ENCODE measurements around the gene BMP7.

The BMP7 gene

DNA sequence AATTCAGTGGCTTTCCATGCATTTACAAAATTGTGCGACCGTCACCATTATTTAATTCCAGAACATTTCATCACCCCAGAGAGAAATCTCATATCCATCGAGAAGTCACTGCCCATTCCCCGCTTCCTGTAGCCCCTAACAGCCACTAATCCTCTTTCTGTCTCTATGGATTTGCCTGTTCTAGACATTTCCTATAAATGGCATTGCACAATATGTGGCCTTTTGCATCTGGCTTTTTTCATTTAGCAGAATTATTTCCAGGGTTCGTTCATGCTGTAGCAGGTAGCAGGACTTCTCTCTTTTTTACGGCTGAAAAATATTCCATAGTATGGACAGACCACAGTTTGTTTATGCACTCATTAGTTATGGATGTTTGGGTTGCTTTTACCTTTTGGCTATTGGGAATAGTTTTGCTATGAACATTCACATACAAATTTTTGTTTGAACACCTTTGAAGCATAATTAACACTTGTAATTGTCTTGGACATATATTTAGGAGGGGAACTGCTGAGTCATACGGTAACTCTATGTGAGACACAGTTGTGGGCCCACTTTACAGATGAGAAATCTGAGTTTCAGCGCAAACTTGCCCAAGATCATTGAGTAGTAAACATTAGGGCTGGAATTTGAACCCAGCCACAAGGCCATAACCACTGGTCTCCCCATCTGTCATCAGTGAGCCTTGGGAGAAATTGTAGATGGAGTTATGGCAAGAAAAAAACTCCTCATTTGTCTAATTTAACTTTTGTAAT lies 126.9 kb downstream of the BMP7 start:
- DNase-seq: no peak

DNA sequence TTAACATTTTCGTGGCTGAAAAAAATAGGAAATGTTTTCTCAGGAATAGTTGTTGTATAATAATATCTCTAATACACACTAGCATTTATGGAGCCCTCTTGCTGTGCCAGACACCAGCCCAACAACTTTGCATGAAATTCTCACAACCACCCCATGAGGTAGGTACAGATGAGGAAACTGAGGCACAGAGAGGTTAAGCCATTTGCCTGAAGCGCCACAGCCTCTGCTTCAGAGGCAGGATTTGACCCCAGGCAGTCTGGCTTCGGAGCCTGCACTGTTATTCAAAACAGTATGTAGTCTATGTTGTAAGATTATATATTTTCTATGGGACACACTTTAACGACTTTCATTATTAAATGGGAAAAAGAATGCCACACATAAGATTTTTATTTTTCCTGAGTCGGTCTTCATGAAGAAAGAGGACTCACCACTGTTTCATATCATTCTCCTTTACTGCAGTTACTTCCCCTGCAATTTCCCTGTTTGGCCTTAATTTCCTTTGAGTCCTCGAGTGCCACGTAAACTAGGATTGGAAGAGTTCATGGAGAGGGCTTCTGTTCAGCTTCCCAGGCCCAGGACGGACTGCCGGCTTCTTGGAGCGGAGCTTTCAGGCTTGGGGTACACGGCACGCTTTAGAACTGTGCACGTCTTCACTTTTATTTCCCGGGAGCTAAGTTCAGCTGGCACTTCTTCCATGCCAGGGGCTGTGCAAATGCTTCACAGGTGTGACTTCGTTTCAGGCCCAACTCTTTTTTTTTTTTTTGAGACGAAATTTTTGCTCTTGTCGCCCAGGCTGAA lies 128.0 kb downstream of the BMP7 start:
- no peak for DNase-seq

DNA sequence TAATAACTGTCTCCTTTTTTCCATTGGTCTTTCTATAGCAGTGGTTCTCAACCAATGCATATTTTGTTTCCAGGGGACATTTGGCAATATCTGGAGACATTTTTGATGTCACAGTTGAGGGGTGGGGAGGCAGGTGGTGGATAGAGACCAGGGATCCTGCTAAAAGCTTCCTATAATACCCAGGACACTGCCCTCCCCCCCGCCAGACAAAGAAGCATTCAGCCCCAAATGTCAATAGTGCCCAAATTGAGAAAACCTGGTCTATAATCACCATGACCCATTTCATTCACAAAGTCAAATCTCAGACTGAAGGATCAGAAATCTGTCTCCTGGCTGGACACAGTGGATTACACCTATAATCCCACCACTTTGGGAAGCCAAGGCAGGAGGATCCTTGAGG lies 128.8 kb downstream of the BMP7 start:
- no peak for DNase-seq

DNA sequence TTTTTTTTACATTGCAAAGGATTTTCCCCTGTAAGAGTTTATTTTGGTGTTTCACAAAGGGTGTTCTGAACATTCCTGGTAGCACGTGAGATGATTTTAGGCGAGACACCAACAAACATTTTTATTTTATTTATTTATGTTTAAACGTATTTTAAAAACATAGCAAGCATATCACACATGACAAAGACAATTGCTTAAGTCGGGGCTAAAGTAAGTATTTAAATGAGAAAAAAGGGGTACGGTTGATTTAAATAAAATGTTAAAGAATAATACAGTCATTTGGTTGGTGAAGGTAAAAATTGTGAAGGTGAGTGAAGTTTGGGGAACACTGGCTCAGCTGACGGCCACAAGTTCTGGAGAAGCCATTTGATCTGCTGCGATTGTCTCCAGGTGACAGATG lies 129.7 kb downstream of the BMP7 start:
- DNase-seq: no peak

DNA sequence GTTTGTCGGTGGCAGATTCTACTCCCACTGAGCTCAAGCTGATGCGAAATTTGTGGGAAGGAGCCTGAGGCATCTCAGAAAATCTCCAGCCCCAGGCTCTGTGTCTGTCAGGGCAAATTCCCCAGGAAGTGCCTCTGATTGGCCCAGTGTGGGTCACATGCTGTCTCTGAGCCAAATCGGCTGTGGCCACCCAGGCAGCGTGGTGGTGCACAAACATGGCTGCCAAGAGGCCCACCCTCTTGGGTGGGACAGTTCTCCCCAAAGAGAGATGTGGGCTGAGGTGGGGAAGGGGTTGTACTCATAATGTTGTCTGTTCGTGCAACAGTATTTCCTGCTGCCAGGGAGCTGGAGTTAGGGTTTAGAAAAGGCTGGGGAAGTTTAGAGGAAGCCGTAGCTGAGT lies 130.6 kb downstream of the BMP7 start:
- DNase-seq: no peak

DNA sequence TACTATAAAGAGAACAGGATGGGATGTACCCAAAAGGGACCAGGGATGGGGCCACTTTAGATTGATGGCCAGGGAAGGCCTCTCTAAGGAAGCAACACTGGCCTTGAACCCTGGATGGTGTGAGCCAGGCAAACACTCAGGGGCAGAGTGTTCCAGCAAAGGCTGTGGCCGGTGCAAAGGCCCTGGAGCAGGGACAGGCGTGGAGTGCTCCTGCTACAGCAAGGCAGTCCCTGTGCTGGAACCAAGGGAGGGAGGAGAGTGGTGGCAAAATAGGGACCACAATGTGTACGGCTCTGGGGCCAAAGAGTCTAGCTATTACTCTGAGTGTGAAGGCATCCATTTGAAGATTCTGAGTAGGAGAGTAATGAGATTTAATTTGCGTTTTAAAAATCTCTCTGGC lies 131.6 kb downstream of the BMP7 start:
- DNase-seq: no peak

DNA sequence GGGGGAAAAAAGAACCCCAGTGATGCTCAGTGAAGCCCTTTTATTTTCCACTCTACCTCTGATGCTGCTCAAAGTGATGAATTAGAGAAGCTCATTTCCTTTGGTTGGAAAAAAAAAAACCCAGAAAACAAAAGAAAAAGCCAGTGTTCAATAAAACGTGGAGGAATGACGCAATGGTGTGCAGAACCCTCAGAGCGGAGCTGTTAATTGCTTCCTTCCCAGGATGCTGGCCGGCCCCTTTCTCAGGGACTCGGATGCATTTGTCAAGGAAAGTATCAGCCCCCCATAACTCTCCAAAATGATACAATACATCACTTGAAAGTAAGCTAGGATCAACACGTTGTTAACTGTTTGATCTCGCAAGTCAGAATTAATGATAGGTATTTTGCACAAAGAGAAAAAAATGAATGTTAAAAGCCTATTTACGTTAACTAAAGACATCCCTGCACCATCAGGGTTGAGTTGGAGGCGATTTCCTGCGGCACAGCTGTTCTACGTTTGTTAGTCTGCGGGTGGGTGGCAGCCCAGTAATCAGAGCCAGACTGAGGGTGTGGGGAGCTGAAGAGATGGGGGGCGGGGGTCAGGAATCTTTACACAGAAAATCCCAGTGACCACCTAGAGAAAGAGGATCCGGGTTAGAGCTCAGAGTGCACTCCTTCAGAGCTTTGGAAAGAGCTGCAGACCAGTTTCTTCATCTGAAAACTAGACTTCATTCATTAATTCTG lies 132.4 kb downstream of the BMP7 start:
- DNase-seq: no peak

DNA sequence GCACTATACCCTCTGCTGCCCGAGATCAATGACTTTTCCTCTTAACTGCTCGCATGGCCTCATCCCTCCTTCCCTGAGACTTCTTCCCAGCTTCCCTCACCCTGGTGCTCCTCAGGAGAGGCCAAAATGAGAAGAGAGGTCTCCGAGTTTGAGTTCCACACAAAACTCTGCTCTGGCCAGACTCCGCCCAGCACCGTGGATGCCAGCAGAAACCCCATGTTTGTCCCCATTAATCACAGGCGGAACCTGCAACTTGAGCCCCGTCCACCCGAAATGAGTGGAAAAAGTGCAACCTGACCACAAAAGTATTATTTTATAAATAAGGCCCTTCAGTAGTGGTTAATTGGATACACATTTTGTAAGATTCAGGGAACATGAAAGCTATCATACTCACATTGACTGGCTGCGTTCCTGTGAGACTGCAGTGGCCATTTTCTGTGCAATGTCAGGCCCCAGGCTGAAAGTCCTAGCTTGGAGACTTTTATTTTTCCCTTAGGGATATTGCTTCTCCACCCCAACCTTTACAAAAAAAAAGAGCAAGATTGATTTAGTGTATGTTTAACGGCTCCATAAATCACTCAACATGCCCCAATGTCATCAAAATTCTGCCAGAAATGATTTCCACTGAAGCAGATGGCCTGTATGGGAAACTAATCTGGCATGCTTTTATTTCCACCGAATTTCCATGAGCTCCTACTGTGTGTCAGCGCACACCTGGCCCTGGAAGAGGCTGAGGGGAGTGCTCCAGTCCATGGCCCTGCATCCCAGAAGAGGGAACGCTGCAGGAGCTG lies 134.6 kb downstream of the BMP7 start:
- no peak for DNase-seq

DNA sequence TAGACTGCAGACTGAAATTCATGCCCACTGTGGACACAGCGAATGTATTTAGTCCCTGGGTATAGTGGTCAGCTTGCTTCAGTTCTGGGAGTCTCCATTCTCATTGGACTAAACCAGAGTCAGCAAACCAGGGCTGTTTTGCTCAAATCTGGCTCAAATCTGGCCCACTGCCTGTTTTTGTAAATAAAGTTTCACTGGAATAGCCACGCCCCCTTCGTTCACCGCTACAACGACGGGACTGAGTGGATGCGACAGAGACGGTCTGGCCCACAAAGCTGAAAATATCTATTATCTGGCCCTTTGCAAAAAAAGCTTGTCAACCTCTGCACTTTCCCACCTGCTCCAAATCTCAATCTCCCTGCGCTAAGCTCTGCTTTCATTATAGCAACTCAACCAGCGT lies 135.4 kb downstream of the BMP7 start:
- no peak for DNase-seq

DNA sequence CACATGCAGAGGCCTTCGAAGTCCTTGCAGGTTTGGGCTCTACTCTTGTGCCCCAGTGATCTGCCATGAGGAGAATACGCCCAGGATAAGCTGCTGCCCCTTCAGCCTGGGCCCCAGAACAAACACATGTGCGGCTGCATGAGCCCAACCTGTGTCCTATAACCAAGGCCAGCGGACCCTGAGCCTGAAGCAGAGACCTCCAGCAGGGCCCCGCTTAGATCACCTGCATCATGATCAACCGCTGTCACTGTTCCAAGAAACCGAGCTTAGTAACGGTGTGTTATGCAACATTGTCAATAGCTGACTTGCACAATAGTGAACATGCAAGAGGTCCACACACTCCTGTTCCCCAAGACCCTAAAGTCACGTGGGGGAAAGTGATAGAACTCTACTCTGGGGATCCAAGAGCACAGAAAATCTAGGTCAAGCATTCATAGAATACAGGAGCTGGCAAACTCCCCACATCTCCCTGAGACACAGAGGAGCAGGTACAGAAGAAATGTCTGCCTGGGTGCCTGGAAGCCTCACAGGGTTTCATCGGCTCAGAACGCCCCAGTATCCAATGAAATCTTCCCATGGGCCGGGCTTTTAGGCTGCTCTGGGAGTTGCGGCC lies 136.2 kb downstream of the BMP7 start:
- no peak for DNase-seq

DNA sequence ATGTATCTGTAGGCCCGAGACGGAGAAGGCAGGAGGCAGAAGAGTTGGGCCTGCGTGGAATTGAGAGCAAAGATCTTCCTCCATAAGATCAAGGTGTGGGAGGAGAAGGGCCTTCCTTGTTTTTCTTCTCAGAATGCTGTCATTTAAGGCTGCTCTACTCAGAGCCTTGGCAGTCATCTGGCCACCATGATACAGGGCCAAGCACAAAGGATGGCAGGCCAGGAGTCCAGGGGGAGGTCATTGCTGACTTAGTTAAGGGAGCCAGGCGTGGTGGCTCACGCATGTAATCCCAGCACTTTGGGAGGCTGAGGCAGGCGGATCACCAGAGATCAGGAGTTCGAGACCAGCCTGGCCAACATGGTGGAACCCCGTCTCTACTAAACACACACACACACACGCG lies 137.1 kb downstream of the BMP7 start:
- no peak for DNase-seq

DNA sequence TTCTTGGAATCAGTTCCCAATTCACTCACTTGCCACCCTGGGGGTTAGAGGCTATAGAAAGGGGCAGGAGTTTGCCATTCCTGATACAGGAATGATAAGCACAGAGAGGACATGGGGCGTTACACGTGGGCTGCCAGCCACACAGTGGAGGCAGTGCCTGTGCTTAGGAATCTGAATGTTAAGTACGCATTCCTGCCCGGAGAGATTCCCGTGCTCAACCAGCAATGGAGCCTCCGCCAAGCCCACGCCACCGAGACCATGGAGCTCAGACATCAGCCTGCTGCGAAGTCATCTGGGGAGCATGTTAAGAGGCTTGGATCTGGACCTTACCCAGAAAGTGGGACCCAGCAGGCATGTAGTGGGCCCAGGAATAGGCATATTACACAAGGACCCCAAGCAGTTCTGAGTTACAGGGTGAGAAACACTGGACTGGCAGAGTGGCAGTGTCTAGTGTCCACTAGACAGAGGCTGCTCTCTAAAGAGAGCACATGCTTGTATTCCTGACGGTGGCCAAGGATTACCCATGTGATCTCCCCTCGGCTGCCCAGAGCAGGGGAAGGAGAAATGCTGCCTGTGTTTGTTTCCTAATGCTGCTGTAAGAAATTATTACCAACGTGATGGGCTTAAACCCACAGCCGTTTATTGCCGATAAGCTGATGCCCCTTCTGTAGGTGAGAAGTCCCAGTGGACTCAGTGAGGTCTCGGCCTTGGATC lies 138.2 kb downstream of the BMP7 start:
- no peak for DNase-seq

DNA sequence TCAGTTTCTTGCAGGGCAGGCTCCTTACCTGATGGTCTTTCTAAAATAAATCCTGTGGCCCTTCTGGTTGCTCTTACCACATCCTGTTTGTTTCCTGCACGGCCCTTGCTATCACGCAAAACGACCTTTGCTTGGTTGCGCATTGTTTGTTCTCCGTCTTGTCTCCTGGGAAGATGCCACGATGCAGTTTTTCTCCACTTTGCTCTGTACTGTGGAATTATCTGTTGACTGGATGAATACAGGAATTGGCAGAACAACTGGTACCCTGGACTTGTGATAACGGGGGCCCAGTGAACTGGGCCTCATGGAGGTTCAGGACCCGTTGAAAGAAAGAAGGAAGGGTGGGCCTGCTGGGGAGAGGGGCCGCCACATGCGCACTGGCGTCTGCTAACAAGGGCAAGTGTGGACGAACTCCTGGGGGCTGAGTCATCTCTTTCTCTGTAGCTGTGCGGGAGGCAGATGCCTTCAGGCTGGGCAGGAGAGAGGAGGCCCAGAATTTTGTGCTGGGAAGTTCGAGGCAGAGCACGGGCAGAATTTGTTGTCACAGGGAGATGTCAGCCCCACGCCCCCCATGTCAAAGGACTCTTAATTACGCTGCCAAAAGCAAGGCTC lies 139.9 kb downstream of the BMP7 start:
- DNase-seq: no peak

DNA sequence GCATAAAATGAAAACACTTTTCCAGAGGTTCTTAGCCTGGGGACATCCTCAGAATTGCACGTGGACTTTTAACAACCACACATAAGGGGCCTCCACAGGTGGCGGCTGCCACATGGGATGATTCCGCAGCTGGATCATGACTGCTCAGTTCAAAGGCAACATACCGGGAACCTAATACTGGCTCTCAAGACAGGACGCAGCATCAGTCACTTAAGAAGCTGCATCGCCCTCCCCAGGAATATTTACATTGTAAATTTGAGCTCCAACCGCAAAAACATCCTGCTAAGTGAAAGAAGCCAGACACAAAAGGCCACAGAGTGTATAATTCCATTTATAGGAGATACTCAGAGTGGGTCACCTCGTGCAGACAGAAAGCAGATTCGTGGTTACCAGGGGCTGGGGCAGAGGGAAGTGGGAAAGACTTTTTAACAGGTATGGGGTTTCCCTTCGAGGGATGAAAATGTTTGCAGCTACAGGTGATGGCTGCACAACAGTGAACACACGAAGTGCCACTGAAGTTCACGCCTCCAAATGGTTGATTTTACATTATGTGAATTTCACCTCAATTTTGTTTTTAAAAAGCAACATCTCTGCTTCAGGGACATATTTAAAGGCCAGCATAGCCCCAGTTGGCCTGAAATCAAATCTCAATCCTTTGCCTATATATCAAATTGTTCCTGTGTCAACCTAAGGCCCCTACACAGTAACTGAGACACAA lies 141.5 kb downstream of the BMP7 start:
- no peak for DNase-seq

DNA sequence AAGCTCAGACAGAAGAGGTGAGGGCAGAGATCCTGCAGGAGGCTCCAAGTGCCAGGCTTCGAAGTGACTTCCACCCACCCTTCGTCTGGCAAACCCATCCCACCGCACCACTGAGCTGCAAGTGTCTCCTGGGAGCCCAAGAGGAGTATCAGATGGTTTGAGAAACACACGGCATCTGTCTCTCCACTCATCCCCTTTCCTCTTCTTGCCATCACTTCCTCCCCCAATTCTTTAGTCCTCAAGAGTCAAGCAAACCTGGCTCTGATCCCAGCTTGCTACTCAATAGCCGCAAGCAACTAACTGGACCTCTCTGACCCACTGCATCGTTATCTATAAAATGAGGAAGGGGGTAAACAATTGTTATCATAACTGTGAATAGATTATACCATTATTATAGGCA lies 142.1 kb downstream of the BMP7 start:
- no peak for DNase-seq

DNA sequence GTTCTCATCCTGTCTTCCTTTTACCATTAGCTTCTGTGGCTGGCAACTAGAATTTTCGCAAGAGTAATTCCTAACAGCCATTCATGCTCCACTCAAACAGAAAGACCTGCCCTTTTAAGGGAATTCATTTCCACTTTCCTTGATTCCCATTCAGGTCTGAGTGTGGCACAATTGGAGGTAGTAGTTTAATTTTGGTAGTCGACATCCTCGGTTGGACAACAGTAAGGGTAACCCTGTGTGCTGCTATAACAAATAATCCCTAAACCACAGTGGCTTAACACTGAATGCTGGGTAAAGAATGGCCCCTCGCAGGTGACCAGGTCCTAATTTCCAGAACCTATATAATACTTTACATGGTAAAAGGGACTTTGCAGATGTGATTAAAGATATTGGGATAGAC lies 142.9 kb downstream of the BMP7 start:
- DNase-seq: no peak

DNA sequence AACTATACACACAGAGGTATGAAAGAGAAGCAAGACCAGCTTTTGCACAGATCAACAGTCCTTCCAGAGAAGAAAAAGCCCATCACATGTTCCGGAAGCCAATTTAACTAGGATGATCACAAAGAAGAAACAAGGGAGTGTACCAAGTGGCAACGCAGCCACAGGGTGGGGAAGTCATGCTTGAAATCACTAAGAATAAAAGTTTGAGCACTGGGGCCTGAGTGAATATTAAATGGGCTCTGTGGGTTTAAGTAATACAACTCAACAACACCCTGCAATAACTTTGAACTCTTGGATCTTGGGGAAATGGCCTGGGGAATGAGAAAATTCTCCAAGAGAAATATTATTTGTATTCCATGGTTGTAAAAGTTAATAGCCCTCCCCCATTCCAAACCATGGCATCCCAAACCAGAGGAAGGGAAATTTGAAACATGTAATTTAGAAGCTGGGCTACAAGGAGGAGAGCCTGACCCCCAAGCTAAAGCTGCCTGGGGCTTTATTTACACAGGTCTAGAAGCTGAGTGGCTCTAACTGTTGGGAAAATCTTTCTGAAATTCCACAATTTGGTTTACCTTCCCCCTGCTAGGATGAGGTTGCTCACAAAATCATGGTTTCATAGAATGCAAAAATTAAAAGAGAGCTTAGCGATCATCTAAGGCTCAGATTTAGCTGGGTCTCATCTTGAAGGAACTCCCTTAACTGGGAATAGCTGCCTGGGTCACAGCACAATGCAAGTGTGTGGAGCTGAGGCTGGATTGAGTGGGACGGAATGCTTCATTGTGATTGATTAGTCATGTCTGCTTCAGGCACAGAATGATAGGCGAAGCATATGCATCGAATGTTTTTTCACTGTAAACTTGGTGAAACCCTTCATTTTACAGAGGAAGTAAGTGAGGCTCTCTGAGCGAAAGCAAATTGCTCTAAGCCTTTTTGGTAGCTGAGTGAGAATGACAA lies 143.6 kb downstream of the BMP7 start:
- no peak for DNase-seq

DNA sequence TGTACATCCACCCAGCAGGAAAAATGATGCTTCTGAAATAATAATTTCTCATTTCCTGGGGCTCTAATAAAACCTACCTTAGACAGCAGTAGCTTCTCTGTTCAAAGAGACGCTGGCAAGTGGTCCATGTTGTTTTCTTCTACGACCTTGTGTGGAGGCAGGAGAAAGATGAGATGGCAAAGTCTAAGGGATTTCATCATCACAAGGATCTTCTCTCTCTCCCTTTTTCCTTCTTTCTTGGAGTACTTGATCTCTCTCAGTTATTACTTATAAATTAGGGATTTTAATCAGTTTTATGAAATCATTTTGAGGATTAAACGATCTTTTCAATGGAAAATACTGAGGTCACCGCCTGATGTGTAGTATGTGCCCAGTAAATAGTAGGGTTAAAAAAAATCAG lies 147.5 kb downstream of the BMP7 start:
- no peak for DNase-seq

Measured in SW 1271 (cell line).